Activated effector memory CD4-positive, alpha-beta T cell treated with anti-CD3 and anti-CD28 coated beads, Interleukin-2, amount 50 U/mL, for 16 hours (primary cell): Measurements from ENCODE around the gene PANK4.

ENCODE experiments used
- DNase-seq: peaks from one replicate; pipeline ENCODE4 v3.0.0-alpha.2; 2020

The PANK4 gene

DNA sequence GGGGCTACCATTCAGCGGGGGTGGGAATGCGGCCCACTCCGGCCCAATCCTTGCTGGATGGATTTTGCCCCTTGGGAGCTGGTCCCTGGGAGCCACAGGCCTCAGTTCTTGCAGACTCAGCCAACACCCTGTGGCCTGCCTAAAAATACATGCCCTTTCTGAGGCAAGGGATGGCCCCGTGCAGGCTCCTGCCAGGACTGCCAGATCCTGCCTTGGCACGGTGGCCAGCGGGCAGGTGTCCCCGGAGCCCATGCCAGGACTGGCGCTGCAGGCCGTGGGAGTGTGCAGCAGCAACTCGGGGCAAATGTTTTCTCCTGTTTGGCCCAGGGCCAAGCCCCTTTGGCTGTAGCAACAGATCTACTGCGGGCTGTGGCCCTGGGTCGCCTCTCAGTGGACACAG is 1.6 kb upstream of the PANK4 start:
- no peak for DNase-seq

DNA sequence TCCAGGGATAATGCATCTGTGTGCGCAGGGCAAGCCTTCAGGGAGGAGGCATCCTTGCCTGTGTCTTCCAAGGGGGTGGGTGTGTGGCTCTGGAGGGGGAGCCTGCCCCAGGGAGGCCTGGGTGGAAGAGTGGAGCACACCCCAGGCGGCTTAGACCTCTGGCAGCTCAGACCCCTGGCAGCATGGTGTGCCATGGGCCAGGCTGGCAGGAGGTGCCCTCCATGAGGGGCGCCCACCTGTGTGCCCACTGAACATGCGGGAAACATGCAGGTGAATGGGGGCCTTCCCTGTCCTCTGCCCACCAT is 1.1 kb upstream of the PANK4 start:
- DNase-seq: no peak

DNA sequence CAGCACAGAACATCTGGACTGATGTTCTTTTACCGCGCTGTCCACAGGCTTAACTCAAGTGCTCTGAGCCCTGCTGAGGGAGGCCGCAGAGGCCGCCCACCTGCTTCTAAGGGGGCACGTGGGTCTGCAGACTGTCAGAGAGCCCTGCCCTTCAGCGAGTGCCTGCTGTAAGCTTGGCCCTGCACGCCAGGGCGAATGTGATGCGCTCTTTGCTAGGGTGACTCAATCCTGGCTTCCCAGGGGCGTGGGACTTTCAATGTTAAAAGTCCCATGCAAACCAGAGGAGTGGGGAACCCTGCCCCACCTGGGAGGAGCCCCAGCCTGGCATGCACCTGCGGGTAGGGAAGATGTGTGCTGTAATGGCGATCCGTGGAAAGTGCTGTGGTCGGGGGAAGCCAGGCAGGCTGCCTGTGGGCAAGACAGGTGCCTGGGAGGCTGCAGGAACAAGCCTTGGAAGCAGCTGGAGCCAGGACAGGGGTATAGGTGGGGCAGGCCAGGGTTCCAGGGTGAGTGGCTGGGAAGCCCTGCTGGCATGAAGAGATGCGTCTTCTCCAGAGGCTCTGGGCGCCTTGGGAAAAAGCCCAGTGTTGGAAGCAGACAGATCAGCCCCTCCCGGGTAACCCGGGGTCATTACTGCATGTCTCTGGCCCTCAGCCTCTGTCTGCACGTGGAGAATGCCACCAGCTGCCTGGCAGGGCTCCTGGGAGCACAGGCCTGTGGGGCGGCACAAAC is 594 bp upstream of the PANK4 start:
- peak; percentile 86 for DNase-seq

DNA sequence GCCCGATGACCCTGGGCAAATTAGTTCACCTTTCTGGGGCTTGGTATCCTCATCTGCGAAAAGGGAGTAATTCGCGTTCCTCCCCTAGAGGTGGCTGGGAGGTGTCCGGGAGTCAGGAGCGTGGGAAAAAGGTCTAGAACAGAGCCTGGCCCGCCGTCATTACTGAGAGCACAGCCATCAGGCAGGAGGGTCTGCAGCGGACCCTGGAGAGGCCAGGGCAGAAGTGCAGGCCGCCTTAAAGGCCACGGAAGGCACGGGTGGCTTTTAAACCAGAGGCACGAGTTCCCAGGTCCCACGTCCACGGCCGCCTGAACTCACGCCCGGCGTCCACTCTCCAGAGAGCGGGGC is 850 bp downstream of the PANK4 start:
- no peak for DNase-seq

DNA sequence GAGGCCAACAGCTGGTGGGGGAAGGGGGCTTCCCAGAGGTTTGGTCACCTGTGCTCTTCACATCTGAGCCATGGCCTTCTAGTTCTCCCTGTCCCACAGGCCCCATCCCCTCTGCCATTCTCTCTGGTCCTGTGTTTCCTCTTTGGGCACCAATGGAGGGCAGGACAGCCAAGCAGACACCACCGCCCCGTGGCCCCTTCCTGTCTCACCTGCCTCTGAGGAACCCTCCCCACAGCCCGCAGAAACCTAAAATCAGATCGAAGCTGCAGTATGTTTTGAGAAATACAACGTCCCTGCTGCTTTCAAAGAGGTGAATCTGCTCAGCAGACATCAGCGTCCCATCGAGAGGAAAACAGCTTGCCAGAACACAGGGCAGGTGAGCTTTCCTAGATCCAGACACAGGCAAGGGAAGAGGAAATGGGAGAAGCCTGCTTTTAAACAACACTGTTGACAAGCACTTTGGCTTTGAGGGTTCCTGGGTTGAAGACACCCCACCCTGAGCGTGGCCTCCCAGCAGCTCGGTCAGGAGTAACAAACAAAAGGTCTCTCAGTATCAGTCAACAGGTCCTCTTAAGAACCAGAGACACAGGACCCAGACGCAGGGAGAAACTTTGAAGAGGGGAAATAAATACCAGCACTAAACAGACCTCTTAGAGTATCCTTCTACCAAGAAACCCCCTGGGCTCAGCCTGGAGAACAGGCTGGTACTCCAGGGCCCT is 2.3 kb downstream of the PANK4 start:
- DNase-seq: peak; percentile 79

DNA sequence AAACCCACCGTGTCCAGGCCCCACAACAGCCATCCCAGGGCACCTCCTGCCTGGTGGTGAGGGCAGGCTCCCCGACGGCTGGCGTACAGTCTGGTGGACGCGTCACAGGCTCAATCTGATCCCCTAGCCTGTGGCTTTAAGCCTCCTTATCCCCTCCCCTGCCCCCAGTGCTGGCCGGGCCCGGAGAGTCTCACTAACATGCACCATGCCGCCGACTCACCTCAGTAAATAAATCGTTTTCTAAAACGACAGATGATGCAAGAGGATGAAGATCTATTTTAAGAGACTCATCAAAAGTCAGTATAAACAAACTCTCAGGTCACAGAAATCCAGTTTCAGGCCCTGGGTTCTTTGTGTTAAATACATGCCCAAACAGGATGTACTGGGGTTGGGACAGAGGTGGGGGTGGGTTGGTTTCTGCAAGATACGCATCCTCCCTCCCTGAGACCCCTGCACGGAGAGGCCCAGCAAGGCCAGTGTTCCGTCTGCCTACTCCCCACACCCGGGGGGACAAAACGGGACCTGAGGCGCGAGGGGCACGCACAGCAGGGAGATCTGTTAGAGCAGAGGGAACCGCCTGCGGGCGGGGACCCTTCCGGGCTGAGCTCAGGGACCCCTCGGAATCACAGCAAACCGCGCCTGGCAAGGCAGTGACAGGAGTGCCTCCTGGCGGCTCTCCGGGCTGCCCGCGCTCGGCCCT is 3.1 kb downstream of the PANK4 start:
- DNase-seq: no peak

DNA sequence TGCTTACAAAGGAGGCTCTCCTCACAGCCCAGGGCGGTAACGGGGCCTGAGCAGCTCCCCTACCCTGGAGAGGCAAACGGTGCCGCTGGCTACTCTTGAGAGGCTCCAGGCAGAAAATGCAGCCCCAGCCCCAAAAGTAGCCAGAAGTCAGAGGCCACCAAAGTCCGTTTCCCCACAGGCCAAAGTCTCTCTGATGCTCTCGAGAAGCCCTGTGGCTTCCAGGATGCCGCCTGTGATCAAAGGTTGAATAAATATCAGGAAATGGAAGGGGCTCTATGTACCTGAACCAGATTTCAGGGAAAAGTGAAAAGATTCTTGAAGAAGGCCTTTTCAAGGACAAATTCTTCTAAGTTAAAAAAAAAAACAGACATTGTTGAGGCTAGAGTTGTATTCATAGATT is 4.2 kb downstream of the PANK4 start:
- no peak for DNase-seq

DNA sequence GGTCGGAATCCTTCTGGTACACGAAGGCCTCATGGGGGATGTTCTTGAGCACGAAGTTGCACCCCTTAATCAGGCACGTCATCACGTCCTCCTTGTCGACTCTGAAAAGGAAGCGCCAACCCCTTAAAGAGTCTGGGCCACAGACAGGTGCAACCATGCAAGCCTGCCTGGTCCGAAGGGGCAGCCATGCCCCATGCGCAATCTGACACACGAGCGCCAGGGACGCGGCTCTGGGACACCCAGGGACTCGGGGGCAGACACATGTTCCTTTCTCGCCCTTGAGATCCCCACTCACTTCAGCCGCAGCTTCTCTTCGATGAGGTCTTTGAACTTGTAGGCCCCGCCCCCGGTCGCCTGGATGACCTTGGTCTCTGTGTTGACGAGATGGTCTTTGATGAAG is 5.6 kb downstream of the PANK4 start:
- no peak for DNase-seq

DNA sequence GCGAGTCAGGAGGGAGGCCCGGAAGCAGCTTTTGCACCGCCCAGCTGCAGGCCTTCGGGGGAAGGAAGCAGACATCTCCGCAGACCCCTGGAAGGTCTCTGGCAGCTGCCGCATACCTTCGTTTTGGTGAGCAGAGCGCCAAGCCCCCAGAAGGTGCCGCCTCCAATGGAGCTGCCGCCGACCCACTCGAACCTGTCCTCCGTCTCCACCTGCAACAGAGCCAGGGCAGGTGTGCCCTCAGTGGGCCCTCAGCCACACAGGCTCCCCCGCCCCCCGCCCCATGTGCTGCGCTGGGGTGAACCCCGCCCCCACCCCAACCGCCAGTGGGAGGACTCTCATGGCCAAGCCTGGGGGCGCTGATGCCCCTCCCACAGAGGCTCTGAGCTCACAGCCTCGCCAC is 6.2 kb downstream of the PANK4 start:
- no peak for DNase-seq

DNA sequence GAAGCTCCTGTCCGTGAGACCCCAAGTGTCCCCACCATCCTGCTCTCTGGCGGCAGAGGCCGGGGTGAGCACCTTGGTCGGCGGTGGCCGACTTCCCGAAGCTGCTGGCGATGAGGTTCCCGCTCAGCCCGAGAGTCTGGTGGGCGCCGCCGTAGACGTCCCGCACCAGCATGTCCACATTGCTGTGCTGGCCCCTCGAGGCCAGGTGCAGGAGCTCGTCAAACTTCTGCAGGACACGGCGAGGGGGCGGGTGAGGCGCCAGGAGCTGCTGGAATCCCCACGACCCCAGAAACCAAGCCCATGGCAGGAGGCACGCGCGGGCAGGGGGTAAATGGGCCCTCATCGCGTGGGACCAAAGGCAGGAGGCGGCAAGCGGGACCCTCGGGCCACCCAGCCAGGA is 6.7 kb downstream of the PANK4 start:
- no peak for DNase-seq

DNA sequence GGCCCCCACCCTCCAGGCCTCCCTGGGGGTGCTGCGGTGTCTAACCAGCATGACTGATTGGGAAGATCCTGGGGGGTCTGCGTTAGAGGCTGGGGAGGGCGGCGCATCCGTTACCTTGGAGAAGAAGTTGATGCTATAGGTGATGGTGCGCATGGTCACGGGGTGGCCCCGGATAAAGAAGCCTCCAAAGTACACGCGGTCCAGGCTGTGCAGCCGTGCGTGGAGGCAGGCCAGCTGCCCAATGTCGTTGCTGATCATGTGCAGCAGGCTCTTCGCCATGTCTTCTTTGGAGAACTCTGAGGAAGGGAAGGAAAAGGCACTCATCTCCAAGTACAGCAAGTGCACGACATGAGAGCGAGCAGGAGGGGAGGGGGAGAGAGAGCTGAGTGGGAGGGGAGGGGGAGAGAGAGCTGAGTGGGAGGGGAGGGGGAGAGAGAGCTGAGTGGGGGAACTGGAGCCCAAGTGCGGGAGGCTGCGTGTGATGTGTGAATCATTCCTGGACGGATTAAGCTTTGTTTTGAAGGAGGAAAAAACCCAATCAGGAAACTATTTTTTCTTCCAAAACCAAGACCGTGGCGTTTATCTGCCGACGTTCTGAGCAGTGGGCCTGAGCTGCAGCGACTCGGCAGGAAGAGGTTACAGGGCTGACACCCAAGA is 7.2 kb downstream of the PANK4 start:
- DNase-seq: no peak

DNA sequence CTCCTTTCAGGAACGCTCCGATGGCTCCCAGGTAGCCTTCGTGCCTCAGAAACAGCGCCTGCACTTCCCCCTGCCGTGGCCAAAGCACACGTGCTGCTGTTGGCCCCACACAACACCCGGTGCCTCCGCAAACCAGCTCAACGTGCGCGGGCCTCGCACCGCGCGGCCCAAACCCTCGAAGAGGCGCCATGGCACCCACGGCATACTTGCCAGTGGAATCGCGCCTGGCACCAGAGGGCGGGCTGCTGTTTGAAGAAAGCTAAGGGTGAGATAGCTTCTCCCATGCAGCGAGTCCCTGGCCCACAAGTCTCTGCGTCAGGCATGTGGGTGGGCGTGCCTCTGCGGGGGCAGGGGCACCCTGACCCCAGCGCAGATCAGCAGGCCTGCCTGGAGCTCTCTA is 7.9 kb downstream of the PANK4 start:
- DNase-seq: no peak

DNA sequence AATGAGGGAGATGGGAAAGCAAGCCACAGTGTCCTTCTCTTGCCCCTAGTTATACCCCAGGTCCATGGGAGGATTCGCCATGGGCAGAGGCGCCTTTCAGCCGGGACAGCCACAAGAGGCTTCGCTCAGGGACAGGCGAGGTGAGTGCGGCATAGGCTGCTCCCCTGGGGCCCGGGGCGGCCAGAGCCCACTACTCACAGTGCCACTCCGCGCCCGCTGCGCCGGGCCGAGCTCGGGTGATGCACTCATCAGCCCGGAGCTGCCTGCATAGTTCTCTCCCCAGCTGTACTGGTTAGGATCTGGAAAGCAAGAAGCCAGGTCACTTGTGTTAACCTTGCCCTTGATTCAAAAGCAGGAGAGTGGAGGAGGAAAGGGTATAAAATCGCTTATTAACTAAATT is 8.4 kb downstream of the PANK4 start:
- no peak for DNase-seq

DNA sequence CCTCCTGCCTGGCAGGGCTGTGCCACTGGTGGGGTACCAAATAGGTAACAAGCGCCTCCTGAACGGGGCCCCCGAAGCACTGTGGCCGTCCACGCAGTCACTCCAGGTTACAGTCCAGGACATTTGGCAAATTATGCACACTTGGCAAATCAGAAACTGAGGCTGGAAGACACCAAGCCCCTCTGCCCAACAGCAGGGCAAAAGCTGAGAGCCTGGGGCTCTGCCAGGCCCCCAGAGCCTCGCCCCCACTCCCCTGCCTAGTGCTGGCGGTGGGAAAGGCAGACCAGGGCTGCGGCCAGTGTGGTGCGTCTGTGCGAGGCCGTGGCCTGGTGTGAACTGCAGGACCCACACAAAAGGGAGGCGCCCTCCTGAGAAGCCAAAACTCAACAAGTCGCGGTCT is 9.4 kb downstream of the PANK4 start:
- DNase-seq: no peak

DNA sequence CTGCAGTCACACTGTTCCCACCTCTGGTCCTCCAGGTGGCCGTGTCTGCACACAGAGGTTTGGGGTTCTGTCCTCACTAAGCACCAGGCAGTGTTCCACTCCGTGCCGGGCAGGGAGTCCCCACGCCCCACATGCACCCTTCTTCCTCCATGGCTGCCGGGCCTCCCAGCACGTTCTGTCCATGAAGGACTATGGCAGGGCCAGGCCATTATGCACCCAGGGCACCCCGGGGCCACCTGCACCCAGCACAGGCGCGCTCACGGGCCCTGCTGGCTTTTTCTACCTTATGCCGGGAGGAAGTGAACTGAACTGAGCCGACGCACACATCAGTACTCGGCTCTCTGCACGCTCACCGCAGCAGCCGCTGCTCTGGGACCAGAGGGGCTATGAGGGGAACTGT is 10.3 kb downstream of the PANK4 start:
- no peak for DNase-seq

DNA sequence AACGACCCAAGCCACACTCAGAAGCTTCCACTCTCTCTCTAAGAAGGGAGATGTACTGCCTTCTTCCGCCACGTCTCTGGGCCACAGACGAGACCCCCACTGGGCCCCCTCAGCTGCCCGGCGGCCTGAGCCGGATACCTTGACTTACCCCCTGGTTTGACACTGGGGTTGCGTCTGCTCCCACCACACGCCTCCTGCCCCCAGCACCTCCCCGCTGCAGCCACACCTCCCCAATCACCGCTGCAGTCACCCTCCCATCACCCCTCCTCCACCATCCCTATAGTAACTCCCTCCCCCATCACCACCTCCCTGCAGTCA is 10.7 kb downstream of the PANK4 start:
- DNase-seq: no peak

DNA sequence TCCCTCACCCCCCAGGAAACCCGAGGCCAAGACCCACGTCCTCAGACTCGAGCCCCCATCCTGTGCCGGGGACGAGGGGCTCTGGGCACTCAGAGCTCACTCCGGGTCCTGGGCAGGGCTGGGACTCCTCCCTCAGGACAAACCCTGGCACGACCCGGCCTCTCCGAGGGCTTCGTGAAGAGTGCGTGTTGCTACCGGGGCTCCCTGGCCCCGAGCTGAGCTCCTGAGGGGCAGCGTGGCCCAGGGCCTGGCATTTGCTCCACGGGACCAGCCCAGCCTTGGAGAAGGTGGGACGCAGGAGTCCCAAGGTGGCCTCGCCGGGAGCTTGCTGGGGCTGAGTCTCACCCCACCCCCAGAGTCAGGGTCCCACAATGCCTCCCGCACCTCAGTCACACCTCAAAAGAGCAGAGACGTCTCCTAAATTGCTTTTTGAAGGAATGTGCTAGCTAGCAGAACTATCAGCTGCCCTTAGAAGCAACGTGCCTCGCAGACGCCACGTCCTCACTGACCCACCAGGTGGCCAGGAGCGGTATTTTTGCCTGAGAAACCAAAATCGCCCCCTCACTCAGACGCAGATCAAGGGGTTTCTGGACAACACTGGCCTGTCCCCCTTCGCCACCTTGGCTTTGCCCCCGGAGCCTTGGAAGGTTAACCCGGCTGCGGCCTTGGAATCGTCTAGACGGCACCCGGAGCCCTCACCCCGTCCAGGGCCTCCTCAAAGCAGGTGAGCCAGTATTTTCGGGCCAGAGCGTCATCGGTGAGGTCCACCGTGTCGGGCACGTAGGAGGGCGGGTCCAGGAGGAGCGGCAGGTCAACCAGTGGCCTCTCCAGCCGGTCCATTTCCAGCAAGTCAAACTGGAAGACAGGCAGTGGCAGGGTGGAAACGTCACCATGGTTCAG is 11.3 kb downstream of the PANK4 start:
- no peak for DNase-seq

DNA sequence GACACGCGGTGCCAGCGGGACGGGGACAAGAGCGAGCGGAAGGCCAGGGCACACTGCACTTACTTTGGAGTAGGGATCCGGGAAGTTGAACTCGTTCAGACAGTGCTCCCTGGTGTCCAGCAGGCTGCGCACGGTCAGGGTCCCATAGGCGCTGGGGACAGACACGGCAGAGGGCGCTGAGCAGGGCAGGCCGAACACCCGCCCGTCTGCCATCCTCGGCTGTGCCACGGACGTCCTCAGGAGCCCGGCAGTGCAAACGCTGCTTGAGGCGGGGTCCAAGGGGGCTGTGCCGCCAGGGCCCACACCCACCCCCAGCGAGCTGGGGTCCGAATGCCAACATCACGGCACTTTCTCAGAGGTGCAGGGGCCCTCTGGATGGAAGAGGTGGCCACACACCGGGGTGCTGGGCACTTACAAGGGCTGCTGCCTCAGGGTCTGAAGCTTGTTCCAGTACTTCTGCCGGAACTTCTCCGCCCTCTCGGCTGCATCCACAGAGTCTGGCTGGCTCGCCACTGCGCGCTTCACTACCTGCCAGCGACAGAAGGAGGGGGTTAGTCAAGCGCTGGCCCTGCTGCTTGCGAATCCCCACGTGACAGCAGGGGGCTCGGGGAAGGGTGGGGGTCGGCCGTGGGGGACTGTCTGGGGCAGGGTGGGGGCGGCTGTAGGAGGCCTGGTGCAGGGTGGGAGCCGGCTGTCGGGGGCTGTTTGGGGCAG is 12.3 kb downstream of the PANK4 start:
- DNase-seq: no peak

DNA sequence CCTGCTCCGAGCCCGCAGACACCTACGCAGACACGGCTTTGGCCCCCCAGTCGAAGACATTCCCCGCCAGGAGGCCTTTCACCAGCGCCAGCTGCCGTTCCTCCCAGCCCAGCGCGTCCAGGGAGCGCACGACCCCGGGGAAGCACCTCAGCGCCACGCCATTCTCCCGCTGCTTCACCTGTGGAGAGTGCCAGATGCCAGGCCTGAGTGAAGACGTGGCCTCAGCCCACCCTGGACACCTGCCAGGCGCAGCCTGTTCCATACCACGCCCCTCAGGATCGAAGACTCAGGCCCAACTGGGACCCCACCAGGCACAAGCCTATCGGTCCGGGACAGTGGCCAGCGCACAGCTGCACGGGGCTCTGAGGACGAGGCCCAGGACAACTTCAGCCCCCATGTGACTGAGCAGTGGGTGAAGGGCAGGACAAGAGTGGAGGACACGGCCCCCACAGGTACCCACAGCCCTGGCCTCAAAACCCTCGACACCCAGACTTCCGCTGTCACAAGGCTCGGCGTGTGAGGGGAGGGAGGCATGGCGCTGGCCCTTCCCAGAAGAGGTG is 13.5 kb downstream of the PANK4 start:
- no peak for DNase-seq

DNA sequence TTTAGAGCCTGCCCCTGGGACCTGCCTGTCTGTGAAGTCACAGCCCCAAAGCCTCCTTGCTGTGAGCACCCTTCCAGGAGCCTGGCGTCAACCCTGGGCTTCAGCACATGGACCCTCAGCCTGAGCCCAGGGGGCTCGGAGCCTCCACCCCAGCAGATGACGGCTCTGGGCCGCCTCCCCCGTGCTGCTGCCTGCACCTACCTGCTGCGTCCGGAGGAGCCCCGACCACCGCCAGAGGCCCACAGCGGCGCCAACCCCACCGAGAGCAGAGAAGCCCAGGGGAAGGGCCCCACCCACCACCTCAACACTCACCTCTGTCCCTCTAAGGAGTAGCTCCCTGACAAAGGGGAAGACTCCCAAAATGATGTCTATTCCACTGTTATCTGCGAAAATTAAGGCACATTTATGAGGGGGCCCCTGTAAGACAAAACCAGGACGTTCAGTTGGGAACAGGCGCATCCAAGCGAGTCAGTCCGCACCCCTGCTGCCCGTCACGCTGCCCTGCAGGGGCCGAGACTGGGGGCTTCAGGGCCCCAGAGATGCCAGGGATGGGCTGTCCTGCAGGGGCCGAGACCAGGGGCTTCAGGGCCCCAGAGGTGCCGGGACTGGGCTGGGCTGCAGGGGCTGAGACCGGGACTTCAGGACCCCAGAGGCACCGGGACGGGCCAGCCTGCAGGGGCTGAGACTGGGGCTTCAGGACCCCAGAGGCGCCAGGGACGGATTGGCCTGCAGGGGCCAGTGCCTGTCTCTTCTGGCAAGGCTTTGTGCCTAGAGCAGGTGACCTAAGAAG is 15.8 kb downstream of the PANK4 start:
- DNase-seq: no peak

DNA sequence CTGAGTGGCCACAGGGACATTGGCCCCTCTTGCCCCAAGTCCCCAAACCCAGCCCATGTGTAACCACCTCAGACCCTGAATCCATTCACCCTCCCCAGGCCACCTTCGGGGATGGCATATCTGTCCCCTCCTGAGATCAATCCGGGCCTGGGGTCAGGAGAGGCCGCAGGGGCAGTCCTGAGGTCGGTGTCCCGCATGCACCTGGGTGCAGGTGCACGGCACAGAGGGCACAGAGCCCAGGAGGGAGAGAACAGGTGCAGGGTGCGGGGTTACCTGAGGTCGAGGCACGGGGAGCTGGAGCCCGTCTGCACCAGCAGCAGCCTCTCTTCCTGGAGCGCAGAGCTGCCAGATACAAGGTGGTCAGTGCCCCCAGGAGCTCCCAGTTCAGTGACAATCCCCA is 16.8 kb downstream of the PANK4 start:
- DNase-seq: no peak
